Stimulated activated CD4-positive, alpha-beta T cell treated with anti-CD3 and anti-CD28 coated beads, Interleukin-4, amount 100 ng/mL, for 24 hours (primary cell): Measurements from ENCODE around the gene KLHDC10.
"Not testable (repeated sequence)": the region's sequence is repeated elsewhere in the genome, so short reads cannot be mapped to it uniquely, and the experiment has no call there.

Source experiments
- DNase-seq: peaks from one replicate; pipeline ENCODE4 v3.0.0-alpha.2; 2020

Gene KLHDC10

GRCh38 chr7:130143334-130143732 is 73.0 kb downstream of the KLHDC10 start:
- DNase-seq, result no peak

GRCh38 chr7:130143986-130144311 is 73.6 kb downstream of the KLHDC10 start:
- DNase-seq, result no peak

- no peak for DNase-seq
These were observed 74.2 kb downstream of the KLHDC10 start for GRCh38 chr7:130144312-130145171.

GRCh38 chr7:130145424-130146100 is 75.2 kb downstream of the KLHDC10 start:
- no peak for DNase-seq

GRCh38 chr7:130146142-130146541 is 75.8 kb downstream of the KLHDC10 start:
- DNase-seq, result not testable (repeated sequence)

GRCh38 chr7:130146693-130147405 is 76.5 kb downstream of the KLHDC10 start:
- no peak for DNase-seq

GRCh38 chr7:130147710-130148325 is 77.5 kb downstream of the KLHDC10 start:
- no peak for DNase-seq

- no peak for DNase-seq
These were observed 78.2 kb downstream of the KLHDC10 start for GRCh38 chr7:130148561-130148960.

- no peak for DNase-seq
These were observed 79.2 kb downstream of the KLHDC10 start for GRCh38 chr7:130149281-130150139.

- no peak for DNase-seq
These were observed 80.3 kb downstream of the KLHDC10 start for GRCh38 chr7:130150587-130150986.

GRCh38 chr7:130151591-130152492 is 81.5 kb downstream of the KLHDC10 start:
- DNase-seq, result peak; percentile 23

GRCh38 chr7:130152493-130153210 is 82.3 kb downstream of the KLHDC10 start:
- peak; percentile 26 for DNase-seq

- no peak for DNase-seq
These were observed 83.0 kb downstream of the KLHDC10 start for GRCh38 chr7:130153211-130153908.

- DNase-seq, result no peak
These were observed 83.8 kb downstream of the KLHDC10 start for GRCh38 chr7:130154131-130154500.

GRCh38 chr7:130154501-130155317 is 84.4 kb downstream of the KLHDC10 start:
- no peak for DNase-seq

GRCh38 chr7:130156140-130156539 is 85.8 kb downstream of the KLHDC10 start:
- no peak for DNase-seq

- no peak for DNase-seq
These were observed 87.4 kb downstream of the KLHDC10 start for GRCh38 chr7:130157700-130158099.

- DNase-seq, result no peak
These were observed 89.7 kb downstream of the KLHDC10 start for GRCh38 chr7:130160023-130160422.

GRCh38 chr7:130160455-130160854 is 90.1 kb downstream of the KLHDC10 start:
- no peak for DNase-seq
